Thyroid gland (tissue), 4 donors: Measurements from ENCODE around the gene SHISA4. TPM values are rescaled to one million over a fixed set of nuclear protein-coding genes. Genes with fewer than 3 reads are reported as not detected.
A peak's percentile ranks its signal among the peaks of the same experiment; 100 is the strongest.

ENCODE experiments used
- DNase-seq, 2 donors: peaks; one replicate each; pipeline ENCODE4 v3.0.0-alpha.2; 2019
- H3K27ac ChIP-seq, 3 donors: fragments of 200-600 bp; sonication (generic); 1 replicate in 2 of 3; 2 replicates in 1 of 3; pipeline ENCODE4 v1.5.1; 2016 to 2019; ENCODE audit warnings: mild to moderate bottlenecking in 1 of 3, moderate library complexity in 1 of 3
- H3K27me3 ChIP-seq: fragments of 200-600 bp; sonication (generic); one replicate; pipeline ENCODE4 v1.5.1; 2019
- H3K36me3 ChIP-seq, 2 donors: fragments of 200-600 bp; sonication (generic); one replicate each; pipeline ENCODE4 v1.5.1; 2016 to 2019
- H3K4me1 ChIP-seq, 2 donors: fragments of 200-600 bp; sonication (generic); one replicate each; pipeline ENCODE4 v1.5.1; 2017 to 2019
- H3K4me3 ChIP-seq, 3 donors: fragments of 200-600 bp; sonication (generic); replicated peaks in 1 of 3; 1 replicate in 2 of 3; 2 replicates in 1 of 3; pipeline ENCODE4 v1.5.1; 2016; ENCODE audit warnings: mild to moderate bottlenecking in 1 of 3
- H3K9me3 ChIP-seq: fragments of 200-600 bp; sonication (generic); one replicate; pipeline ENCODE4 v1.5.1; 2017
- CTCF ChIP-seq, 6 experiments: fragments of 200-600 bp in 3 of 6; fragments of 450-650 bp in 3 of 6; sonication (generic) in 3 of 6; IDR thresholded peaks; one replicate each; pipeline ENCODE4 v1.5.1; 2016 to 2019; ENCODE audit warnings: antibody characterized with exemption in 6 of 6, mild to moderate bottlenecking in 2 of 6, inconsistent platforms in 1 of 6, moderate library complexity in 1 of 6
- POLR2A ChIP-seq, 2 donors: fragments of 450-650 bp; IDR thresholded peaks; one replicate each; pipeline ENCODE4 v1.6.1; 2017; ENCODE audit warnings: antibody characterized with exemption in 2 of 2, mild to moderate bottlenecking in 2 of 2, moderate library complexity in 1 of 2
- WGBS, 2 donors: methylation state at CpG; one replicate each; pipeline ENCODE4 v1.1.5; 2017; 5-methylcytosine and 5-hydroxymethylcytosine counted together
- intact Hi-C: fragments of 100-400 bp; cut with DNase I; formaldehyde crosslinking; loops from one replicate; pipeline ENCODE4 v1.15.1; 2023
- total RNA-seq, 4 donors: library from RNA; depleted of rRNA; stranded (reverse); fragments of >200 nt; gene quantifications; one replicate each; pipeline ENCODE4 v1.2.3, GENCODE V29; 2016

Gene SHISA4
- total RNA-seq, 4 donors from 2014 or later: 28.8 to 60.3 (median 50.3) TPM

GRCh38 chr1:201842472-201843027, 46.1 kb upstream of the SHISA4 start:
- H3K27me3 ChIP-seq: no peaks in the 10 kb centered on the region
- no peak overlapping the region for H3K4me3 ChIP-seq
- no peaks in the 10 kb centered on the region for H3K36me3 ChIP-seq
- intact Hi-C loops: no loop called here
- DNase-seq: no peak
- WGBS, 2 donors: 94 to 98% methylated on average over 2 of the region's 2 CpGs
- peaks cover 5 to 13% of the 10 kb centered on the region in 2 donors for H3K4me1 ChIP-seq
- no peak overlapping the region for H3K27ac ChIP-seq
- TF ChIP-seq POLR2A (IDR thresholded peaks at IDR 0.05) (no peak), CTCF (IDR thresholded peaks at IDR 0.05) (no peak)
- no peaks in the 10 kb centered on the region for H3K9me3 ChIP-seq

- WGBS, 2 donors: 74 to 84% methylated on average over 2 of the region's 2 CpGs
- Histone ChIP-seq H3K9me3 (no peaks in the 10 kb centered on the region), H3K4me3 (no peak overlapping the region), H3K27ac (no peak overlapping the region), H3K27me3 (no peaks in the 10 kb centered on the region), H3K36me3 (peaks cover 0 to 3% of the 10 kb centered on the region in 2 donors), H3K4me1 (peaks cover 17 to 25% of the 10 kb centered on the region in 2 donors)
- TF ChIP-seq CTCF (IDR thresholded peaks at IDR 0.05): no peak
- TF ChIP-seq POLR2A (IDR thresholded peaks at IDR 0.05): no peak
- no peak for DNase-seq
- intact Hi-C loops: no loop called here
These were observed 43.2 kb upstream of the SHISA4 start for GRCh38 chr1:201845331-201846083.

GRCh38 chr1:201847150-201847549, 41.5 kb upstream of the SHISA4 start:
- H3K36me3 ChIP-seq: peaks cover 2 to 3% of the 10 kb centered on the region in 2 donors
- H3K4me3 ChIP-seq: no peak overlapping the region
- H3K27ac ChIP-seq: peak overlapping the region in 1 of 3 donors; percentile 84
- DNase-seq: peak in 1 of 2 donors; percentile 21
- TF ChIP-seq POLR2A (IDR thresholded peaks at IDR 0.05) (no peak), CTCF (IDR thresholded peaks at IDR 0.05) (no peak)
- no peaks in the 10 kb centered on the region for H3K27me3 ChIP-seq
- intact Hi-C loops: no loop called here
- H3K4me1 ChIP-seq: peaks cover 23 to 26% of the 10 kb centered on the region in 2 donors
- WGBS, 2 donors: 31 to 68% methylated on average over 1 of the region's 1 CpG
- H3K9me3 ChIP-seq: no peaks in the 10 kb centered on the region

- no peak for DNase-seq
- Histone ChIP-seq H3K27me3 (no peaks in the 10 kb centered on the region), H3K36me3 (peaks cover 13 to 14% of the 10 kb centered on the region in 2 donors), H3K9me3 (no peaks in the 10 kb centered on the region), H3K27ac (peak overlapping the region; percentile 72 to 88 (median 84)), H3K4me3 (no peak overlapping the region), H3K4me1 (peaks cover 23 to 26% of the 10 kb centered on the region in 2 donors)
- TF ChIP-seq POLR2A (IDR thresholded peaks at IDR 0.05) (no peak), CTCF (IDR thresholded peaks at IDR 0.05) (no peak)
- WGBS, 2 donors: 94 to 98% methylated on average over 6 of the region's 6 CpGs
- intact Hi-C loops: no loop called here
These were observed 40.5 kb upstream of the SHISA4 start for GRCh38 chr1:201848230-201848629.
